Lower leg skin (tissue), 3 donors: ENCODE data around the gene PNKP.

Source experiments
- POLR2A ChIP-seq, 2 donors: fragments of 450-650 bp; IDR thresholded peaks; one replicate each; pipeline ENCODE4 v1.6.1; 2016 to 2017; ENCODE audit warnings: antibody characterized with exemption in 2 of 2, mild to moderate bottlenecking in 1 of 2, moderate library complexity in 1 of 2
- TF ChIP-seq, protein P1 (sequence below), 3 donors: fragments of 450-650 bp; IDR thresholded peaks; one replicate each; pipeline ENCODE4 v1.5.1; 2016; ENCODE audit warnings: antibody characterized with exemption in 3 of 3, mild to moderate bottlenecking in 3 of 3, moderate library complexity in 2 of 3

GRCh38 chr19:49852631-49853126 is 14.7 kb downstream of the PNKP start:
- TF ChIP-seq, protein P1, sequence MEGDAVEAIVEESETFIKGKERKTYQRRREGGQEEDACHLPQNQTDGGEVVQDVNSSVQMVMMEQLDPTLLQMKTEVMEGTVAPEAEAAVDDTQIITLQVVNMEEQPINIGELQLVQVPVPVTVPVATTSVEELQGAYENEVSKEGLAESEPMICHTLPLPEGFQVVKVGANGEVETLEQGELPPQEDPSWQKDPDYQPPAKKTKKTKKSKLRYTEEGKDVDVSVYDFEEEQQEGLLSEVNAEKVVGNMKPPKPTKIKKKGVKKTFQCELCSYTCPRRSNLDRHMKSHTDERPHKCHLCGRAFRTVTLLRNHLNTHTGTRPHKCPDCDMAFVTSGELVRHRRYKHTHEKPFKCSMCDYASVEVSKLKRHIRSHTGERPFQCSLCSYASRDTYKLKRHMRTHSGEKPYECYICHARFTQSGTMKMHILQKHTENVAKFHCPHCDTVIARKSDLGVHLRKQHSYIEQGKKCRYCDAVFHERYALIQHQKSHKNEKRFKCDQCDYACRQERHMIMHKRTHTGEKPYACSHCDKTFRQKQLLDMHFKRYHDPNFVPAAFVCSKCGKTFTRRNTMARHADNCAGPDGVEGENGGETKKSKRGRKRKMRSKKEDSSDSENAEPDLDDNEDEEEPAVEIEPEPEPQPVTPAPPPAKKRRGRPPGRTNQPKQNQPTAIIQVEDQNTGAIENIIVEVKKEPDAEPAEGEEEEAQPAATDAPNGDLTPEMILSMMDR (IDR thresholded peaks at IDR 0.05): no peak
- TF ChIP-seq POLR2A (IDR thresholded peaks at IDR 0.05): no peak
